ENCODE measurements around the gene KCNJ3.

KCNJ3 gene

GRCh38 chr2:154696810-154697417, 1.6 kb upstream of the KCNJ3 start:
- H3K27me3 ChIP-seq (replicated peaks; ENCODE audit: insufficient read depth, low read length) = no peaks in the 10 kb centered on the region
- no peak overlapping the region for H3K4me3 ChIP-seq (ENCODE audit: low read length)

GRCh38 chr2:154697418-154698252, 860 bp upstream of the KCNJ3 start:
- no peak overlapping the region for H2AFZ ChIP-seq (ENCODE audit: low read length)
- H3K36me3 ChIP-seq (replicated peaks; ENCODE audit: insufficient read depth, low read length) = no peaks in the 10 kb centered on the region
- no peak overlapping the region for H3K4me3 ChIP-seq (ENCODE audit: low read length)
- H4K20me1 ChIP-seq (ENCODE audit: insufficient read depth, low read length) = no peaks in the 10 kb centered on the region
- DNase-seq = no peak
- H3K9me2 ChIP-seq (replicated peaks; ENCODE audit: insufficient read depth, low read length) = no peaks in the 10 kb centered on the region
- no peak overlapping the region for H3K27ac ChIP-seq (ENCODE audit: low read length)
- no peaks in the 10 kb centered on the region for H3K27me3 ChIP-seq (replicated peaks; ENCODE audit: insufficient read depth, low read length)
- no peaks in the 10 kb centered on the region for H3K4me1 ChIP-seq (ENCODE audit: low read length)
- H3K9ac ChIP-seq (ENCODE audit: low read length) = no peak overlapping the region
- H3F3A ChIP-seq (ENCODE audit: insufficient read depth, low read length) = no peaks in the 10 kb centered on the region
- TF ChIP-seq EZH2phosphoT487 (IDR thresholded peaks at IDR 0.05; ENCODE audit: low read length) (no peak), EZH2 (optimal IDR thresholded peaks at IDR 0.05; ENCODE audit: low read depth, low read length) (no peak)
- TF ChIP-seq, protein P1, sequence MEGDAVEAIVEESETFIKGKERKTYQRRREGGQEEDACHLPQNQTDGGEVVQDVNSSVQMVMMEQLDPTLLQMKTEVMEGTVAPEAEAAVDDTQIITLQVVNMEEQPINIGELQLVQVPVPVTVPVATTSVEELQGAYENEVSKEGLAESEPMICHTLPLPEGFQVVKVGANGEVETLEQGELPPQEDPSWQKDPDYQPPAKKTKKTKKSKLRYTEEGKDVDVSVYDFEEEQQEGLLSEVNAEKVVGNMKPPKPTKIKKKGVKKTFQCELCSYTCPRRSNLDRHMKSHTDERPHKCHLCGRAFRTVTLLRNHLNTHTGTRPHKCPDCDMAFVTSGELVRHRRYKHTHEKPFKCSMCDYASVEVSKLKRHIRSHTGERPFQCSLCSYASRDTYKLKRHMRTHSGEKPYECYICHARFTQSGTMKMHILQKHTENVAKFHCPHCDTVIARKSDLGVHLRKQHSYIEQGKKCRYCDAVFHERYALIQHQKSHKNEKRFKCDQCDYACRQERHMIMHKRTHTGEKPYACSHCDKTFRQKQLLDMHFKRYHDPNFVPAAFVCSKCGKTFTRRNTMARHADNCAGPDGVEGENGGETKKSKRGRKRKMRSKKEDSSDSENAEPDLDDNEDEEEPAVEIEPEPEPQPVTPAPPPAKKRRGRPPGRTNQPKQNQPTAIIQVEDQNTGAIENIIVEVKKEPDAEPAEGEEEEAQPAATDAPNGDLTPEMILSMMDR (IDR thresholded peaks at IDR 0.05; ENCODE audit: low read length) = no peak
- H3K79me2 ChIP-seq (ENCODE audit: low read length) = no peaks in the 10 kb centered on the region
- peak overlapping the region; percentile 8; the same call in 1 of the 2 replicates for H3K4me2 ChIP-seq (ENCODE audit: low read depth, low read length)
- H3K9me3 ChIP-seq (replicated peaks; ENCODE audit: insufficient read depth, low read length) = no peaks in the 10 kb centered on the region

More at GRCh38 chr2:154696810-154697417, 1.6 kb upstream of the KCNJ3 start:
- no peak overlapping the region for H2AFZ ChIP-seq (ENCODE audit: low read length)
- TF ChIP-seq EZH2phosphoT487 (IDR thresholded peaks at IDR 0.05; ENCODE audit: low read length) (no peak), EZH2 (optimal IDR thresholded peaks at IDR 0.05; ENCODE audit: low read depth, low read length) (no peak)
- TF ChIP-seq, protein P1 (IDR thresholded peaks at IDR 0.05; ENCODE audit: low read length) = no peak
- H3F3A ChIP-seq (ENCODE audit: insufficient read depth, low read length) = no peaks in the 10 kb centered on the region
- no peak overlapping the region for H3K9ac ChIP-seq (ENCODE audit: low read length)
- DNase-seq = no peak
- H3K4me1 ChIP-seq (ENCODE audit: low read length) = no peaks in the 10 kb centered on the region
- no peak overlapping the region for H3K27ac ChIP-seq (ENCODE audit: low read length)
- H3K79me2 ChIP-seq (ENCODE audit: low read length) = no peaks in the 10 kb centered on the region
- H4K20me1 ChIP-seq (ENCODE audit: insufficient read depth, low read length) = no peaks in the 10 kb centered on the region
- H3K36me3 ChIP-seq (replicated peaks; ENCODE audit: insufficient read depth, low read length) = no peaks in the 10 kb centered on the region
- H3K9me3 ChIP-seq (replicated peaks; ENCODE audit: insufficient read depth, low read length) = no peaks in the 10 kb centered on the region
- H3K4me2 ChIP-seq (ENCODE audit: low read depth, low read length) = no peak overlapping the region
- no peaks in the 10 kb centered on the region for H3K9me2 ChIP-seq (replicated peaks; ENCODE audit: insufficient read depth, low read length)

GRCh38 chr2:154698721-154699574, 453 bp downstream of the KCNJ3 start:
- H3K79me2 ChIP-seq (ENCODE audit: low read length) = no peaks in the 10 kb centered on the region
- H3K4me2 ChIP-seq (ENCODE audit: low read depth, low read length) = no peak overlapping the region
- DNase-seq = no peak
- no peaks in the 10 kb centered on the region for H3K9me2 ChIP-seq (replicated peaks; ENCODE audit: insufficient read depth, low read length)
- no peaks in the 10 kb centered on the region for H4K20me1 ChIP-seq (ENCODE audit: insufficient read depth, low read length)
- H3K27me3 ChIP-seq (replicated peaks; ENCODE audit: insufficient read depth, low read length) = no peaks in the 10 kb centered on the region
- H3K4me1 ChIP-seq (ENCODE audit: low read length) = no peaks in the 10 kb centered on the region
- H3K36me3 ChIP-seq (replicated peaks; ENCODE audit: insufficient read depth, low read length) = no peaks in the 10 kb centered on the region
- TF ChIP-seq, protein P1 (IDR thresholded peaks at IDR 0.05; ENCODE audit: low read length) = no peak
- TF ChIP-seq EZH2phosphoT487 (IDR thresholded peaks at IDR 0.05; ENCODE audit: low read length) = no peak
- no peak for TF ChIP-seq EZH2 (optimal IDR thresholded peaks at IDR 0.05; ENCODE audit: low read depth, low read length)
- H3K27ac ChIP-seq (ENCODE audit: low read length) = no peak overlapping the region
- H3K9ac ChIP-seq (ENCODE audit: low read length) = no peak overlapping the region
- no peak overlapping the region for H2AFZ ChIP-seq (ENCODE audit: low read length)
- H3K4me3 ChIP-seq (ENCODE audit: low read length) = no peak overlapping the region
- no peaks in the 10 kb centered on the region for H3F3A ChIP-seq (ENCODE audit: insufficient read depth, low read length)
- no peaks in the 10 kb centered on the region for H3K9me3 ChIP-seq (replicated peaks; ENCODE audit: insufficient read depth, low read length)
